ENCODE measurements around the gene KCNQ5.

The KCNQ5 gene

GRCh38 chr6:72672906-72673305 is 51.0 kb downstream of the KCNQ5 start:
- Histone ChIP-seq H3K4me3 (ENCODE audit: low read depth, low read length) (no peak overlapping the region), H3K36me3 (peaks cover 8% of the 10 kb centered on the region), H3K27ac (no peak overlapping the region), H3K27me3 (ENCODE audit: insufficient read depth, low read depth, severe bottlenecking) (no peaks in the 10 kb centered on the region), H3K9me3 (ENCODE audit: severe bottlenecking) (no peaks in the 10 kb centered on the region)
- no peak for DNase-seq
- TF ChIP-seq CTCF (IDR thresholded peaks at IDR 0.05; ENCODE audit: low read depth, low read length) = no peak

DNA sequence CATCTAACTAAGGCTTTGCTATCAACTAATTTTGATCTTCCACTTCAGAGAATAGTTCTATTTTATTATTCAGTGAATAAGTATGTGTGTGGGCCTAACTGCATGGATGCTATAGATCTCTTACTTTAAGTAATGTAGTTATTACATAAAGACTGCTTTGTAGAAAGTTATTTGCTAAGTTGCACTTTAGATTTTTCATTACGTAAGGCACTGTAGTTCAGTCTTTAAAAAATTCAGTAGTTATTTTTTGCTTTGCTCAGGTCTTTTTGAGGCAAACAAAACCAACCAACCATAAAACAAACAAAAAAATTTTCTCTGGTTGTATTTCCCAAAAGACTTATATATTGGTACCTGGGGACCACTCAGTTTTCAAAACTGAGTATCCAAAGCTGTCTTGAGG is 53.0 kb downstream of the KCNQ5 start:
- TF ChIP-seq CTCF (IDR thresholded peaks at IDR 0.05; ENCODE audit: low read depth, low read length) = no peak
- H3K36me3 ChIP-seq = peaks cover 20% of the 10 kb centered on the region
- no peaks in the 10 kb centered on the region for H3K9me3 ChIP-seq (ENCODE audit: severe bottlenecking)
- no peaks in the 10 kb centered on the region for H3K27me3 ChIP-seq (ENCODE audit: insufficient read depth, low read depth, severe bottlenecking)
- H3K27ac ChIP-seq = no peak overlapping the region
- DNase-seq = no peak
- H3K4me3 ChIP-seq (ENCODE audit: low read depth, low read length) = no peak overlapping the region

DNA sequence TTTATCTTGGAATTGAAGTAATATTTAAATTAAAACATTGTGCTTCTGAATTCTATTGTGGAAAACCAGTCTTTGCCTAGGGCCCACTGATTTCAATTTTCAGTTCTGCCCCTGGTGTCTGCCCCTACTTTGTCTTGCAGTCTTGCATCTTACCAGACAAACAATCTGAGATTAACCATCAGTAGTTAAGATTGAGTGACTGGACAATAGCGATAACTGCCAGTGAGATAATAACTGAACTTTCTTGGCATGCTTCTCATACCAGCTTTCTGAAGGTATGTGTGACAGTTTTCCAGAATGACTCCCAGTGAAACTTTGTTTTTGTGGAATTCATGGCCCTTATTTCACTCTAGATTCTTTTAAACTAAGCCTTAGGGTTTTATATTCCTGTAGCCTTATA is 53.5 kb downstream of the KCNQ5 start:
- Histone ChIP-seq H3K4me3 (ENCODE audit: low read depth, low read length) (no peak overlapping the region), H3K27me3 (ENCODE audit: insufficient read depth, low read depth, severe bottlenecking) (no peaks in the 10 kb centered on the region), H3K27ac (no peak overlapping the region), H3K9me3 (ENCODE audit: severe bottlenecking) (no peaks in the 10 kb centered on the region), H3K36me3 (peaks cover 20% of the 10 kb centered on the region)
- TF ChIP-seq CTCF (IDR thresholded peaks at IDR 0.05; ENCODE audit: low read depth, low read length) = no peak
- DNase-seq = no peak

DNA sequence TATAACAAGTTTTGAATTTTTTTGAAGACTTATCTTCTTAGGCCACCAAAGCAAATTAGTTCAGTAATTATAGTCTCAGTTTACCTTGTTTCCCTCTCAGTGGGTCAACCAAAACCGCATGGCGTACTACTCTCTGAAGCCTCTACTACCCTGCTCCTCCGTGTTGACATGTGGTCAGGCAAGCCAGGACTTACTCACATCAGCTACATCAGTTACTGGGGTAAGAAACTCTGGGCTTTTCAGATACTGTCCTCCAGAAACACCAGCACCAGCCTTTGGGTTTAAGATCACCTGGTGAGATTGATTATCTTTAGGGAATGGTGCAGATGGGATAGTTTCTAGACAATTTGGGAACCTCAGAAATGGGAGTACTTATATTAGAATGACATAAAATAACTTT is 55.1 kb downstream of the KCNQ5 start:
- no peak for TF ChIP-seq CTCF (IDR thresholded peaks at IDR 0.05; ENCODE audit: low read depth, low read length)
- no peak overlapping the region for H3K27ac ChIP-seq
- no peak for DNase-seq
- peaks cover 20% of the 10 kb centered on the region for H3K36me3 ChIP-seq
- H3K4me3 ChIP-seq (ENCODE audit: low read depth, low read length) = no peak overlapping the region
- H3K9me3 ChIP-seq (ENCODE audit: severe bottlenecking) = no peaks in the 10 kb centered on the region
- H3K27me3 ChIP-seq (ENCODE audit: insufficient read depth, low read depth, severe bottlenecking) = no peaks in the 10 kb centered on the region

- no peak for TF ChIP-seq CTCF (IDR thresholded peaks at IDR 0.05; ENCODE audit: low read depth, low read length)
- no peak overlapping the region for H3K4me3 ChIP-seq (ENCODE audit: low read depth, low read length)
- H3K27ac ChIP-seq = no peak overlapping the region
- peaks cover 20% of the 10 kb centered on the region for H3K36me3 ChIP-seq
- no peak for DNase-seq
- no peaks in the 10 kb centered on the region for H3K27me3 ChIP-seq (ENCODE audit: insufficient read depth, low read depth, severe bottlenecking)
- H3K9me3 ChIP-seq (ENCODE audit: severe bottlenecking) = no peaks in the 10 kb centered on the region
Observed at GRCh38 chr6:72677740-72678139, 55.9 kb downstream of the KCNQ5 start.

- H3K36me3 ChIP-seq = peaks cover 3% of the 10 kb centered on the region; the same call in 1 of the 2 replicates
- DNase-seq = no peak
- H3K27ac ChIP-seq = no peak overlapping the region
- TF ChIP-seq CTCF (IDR thresholded peaks at IDR 0.05; ENCODE audit: low read depth, low read length) = no peak
- no peaks in the 10 kb centered on the region for H3K9me3 ChIP-seq (ENCODE audit: severe bottlenecking)
- H3K27me3 ChIP-seq (ENCODE audit: insufficient read depth, low read depth, severe bottlenecking) = no peaks in the 10 kb centered on the region
- no peak overlapping the region for H3K4me3 ChIP-seq (ENCODE audit: low read depth, low read length)
Observed at GRCh38 chr6:72683797-72684196, 61.9 kb downstream of the KCNQ5 start.
